Neuronal stem cell (in vitro differentiated cells): ENCODE results near the gene VCL.

ENCODE experiments used
- DNase-seq: peaks from one replicate; pipeline ENCODE4 v3.0.0-alpha.2; 2013; ENCODE audit warnings: low spot score
- H2AFZ ChIP-seq: one replicate; pipeline ENCODE4 v1.6.1; 2013; ENCODE audit warnings: mild to moderate bottlenecking, low read length, inconsistent platforms
- H2AK5ac ChIP-seq: 2 replicates; pipeline ENCODE4 v1.6.1; 2013; ENCODE audit warnings: low read depth, mild to moderate bottlenecking, inconsistent platforms, low read length, moderate library complexity, mixed read lengths
- H2BK120ac ChIP-seq: 2 replicates; pipeline ENCODE4 v1.6.1; 2013; ENCODE audit warnings: low read depth, mild to moderate bottlenecking, inconsistent platforms, low read length, moderate library complexity, mixed read lengths
- H2BK12ac ChIP-seq: one replicate; pipeline ENCODE4 v1.6.1; 2013; ENCODE audit warnings: low read length, inconsistent platforms
- H2BK15ac ChIP-seq: 2 replicates; pipeline ENCODE4 v1.6.1; 2013; ENCODE audit warnings: mild to moderate bottlenecking, low read length, inconsistent platforms, mixed read lengths
- H2BK5ac ChIP-seq: one replicate; pipeline ENCODE4 v1.6.1; 2013; ENCODE audit warnings: inconsistent platforms, mild to moderate bottlenecking, low read length, moderate library complexity
- H3K14ac ChIP-seq: one replicate; pipeline ENCODE4 v1.6.1; 2013; ENCODE audit warnings: low read length, inconsistent platforms
- H3K18ac ChIP-seq: 2 replicates; pipeline ENCODE4 v1.6.1; 2013; ENCODE audit warnings: low read length, inconsistent platforms
- H3K23ac ChIP-seq: 2 replicates; pipeline ENCODE4 v1.6.1; 2013; ENCODE audit warnings: low read depth, mild to moderate bottlenecking, mixed read lengths, low read length, inconsistent platforms; ENCODE audit not compliant: poor library complexity
- H3K27ac ChIP-seq: replicated peaks from 3 replicates; pipeline ENCODE4 v1.5.1; 2013; ENCODE audit warnings: low read length, inconsistent platforms
- H3K27me3 ChIP-seq, 3 experiments: 2 replicates each; pipeline ENCODE4 v1.6.1; 2013; ENCODE audit warnings: low read length in 3 of 3, mild to moderate bottlenecking in 2 of 3, inconsistent platforms in 1 of 3, low read depth in 1 of 3, mixed read lengths in 1 of 3, moderate library complexity in 1 of 3; ENCODE audit not compliant: control insufficient read depth in 3 of 3, insufficient read depth in 3 of 3
- H3K36me3 ChIP-seq, 2 donors: replicated peaks in 1 of 2; 2 replicates each; pipeline ENCODE4 v1.6.1; 2013; ENCODE audit warnings: low read length in 2 of 2; ENCODE audit not compliant: control insufficient read depth in 2 of 2, insufficient read depth in 2 of 2
- H3K4ac ChIP-seq: 2 replicates; pipeline ENCODE4 v1.6.1; 2013; ENCODE audit warnings: inconsistent platforms, mild to moderate bottlenecking, low read length, moderate library complexity
- H3K4me1 ChIP-seq, 2 donors: 1 replicate in 1 of 2; 2 replicates in 1 of 2; pipeline ENCODE4 v1.6.1; 2013; ENCODE audit warnings: low read length in 2 of 2, low read depth in 1 of 2; ENCODE audit not compliant: control insufficient read depth in 2 of 2, insufficient read depth in 1 of 2
- H3K4me2 ChIP-seq: one replicate; pipeline ENCODE4 v1.6.1; 2013; ENCODE audit warnings: mild to moderate bottlenecking, low read length, inconsistent platforms; ENCODE audit not compliant: insufficient read depth, poor library complexity, severe bottlenecking
- H3K4me3 ChIP-seq, 2 donors: 2 replicates each; pipeline ENCODE4 v1.5.1; 2013; ENCODE audit warnings: low read length in 2 of 2, mild to moderate bottlenecking in 2 of 2, inconsistent platforms in 1 of 2, moderate library complexity in 1 of 2
- H3K79me1 ChIP-seq: one replicate; pipeline ENCODE4 v1.6.1; 2013; ENCODE audit warnings: low read depth, mild to moderate bottlenecking, inconsistent platforms, low read length, moderate library complexity
- H3K9ac ChIP-seq: one replicate; pipeline ENCODE4 v1.6.1; 2013; ENCODE audit warnings: mild to moderate bottlenecking, low read depth, low read length, inconsistent platforms; ENCODE audit not compliant: poor library complexity
- H3K9me3 ChIP-seq, 2 donors: replicated peaks in 1 of 2; 2 replicates each; pipeline versions ENCODE3 to v1.6.1; 2013; ENCODE audit warnings: low read length in 2 of 2, mild to moderate bottlenecking in 2 of 2, inconsistent platforms in 1 of 2, low read depth in 1 of 2, mixed read lengths in 1 of 2, moderate library complexity in 1 of 2; ENCODE audit not compliant: control insufficient read depth in 2 of 2, insufficient read depth in 1 of 2
- H4K8ac ChIP-seq: one replicate; pipeline ENCODE4 v1.6.1; 2013; ENCODE audit warnings: low read depth, mild to moderate bottlenecking, inconsistent platforms, low read length, moderate library complexity
- H4K91ac ChIP-seq: one replicate; pipeline ENCODE4 v1.6.1; 2013; ENCODE audit warnings: low read length, low read depth, mild to moderate bottlenecking, inconsistent platforms; ENCODE audit not compliant: poor library complexity
- WGBS, 2 donors: extraction: QIAGEN DNeasy Blood & Tissue Kit; methylation state at CpG; one replicate each; pipeline ENCODE4 v1.1.7; 2013; ENCODE audit warnings: missing lambda C conversion rate in 2 of 2, mixed read lengths in 1 of 2; ENCODE audit not compliant: insufficient read length in 2 of 2, insufficient replicate concordance in 1 of 2; ENCODE audit errors: extremely low coverage in 2 of 2; 5-methylcytosine and 5-hydroxymethylcytosine counted together

VCL gene

DNA sequence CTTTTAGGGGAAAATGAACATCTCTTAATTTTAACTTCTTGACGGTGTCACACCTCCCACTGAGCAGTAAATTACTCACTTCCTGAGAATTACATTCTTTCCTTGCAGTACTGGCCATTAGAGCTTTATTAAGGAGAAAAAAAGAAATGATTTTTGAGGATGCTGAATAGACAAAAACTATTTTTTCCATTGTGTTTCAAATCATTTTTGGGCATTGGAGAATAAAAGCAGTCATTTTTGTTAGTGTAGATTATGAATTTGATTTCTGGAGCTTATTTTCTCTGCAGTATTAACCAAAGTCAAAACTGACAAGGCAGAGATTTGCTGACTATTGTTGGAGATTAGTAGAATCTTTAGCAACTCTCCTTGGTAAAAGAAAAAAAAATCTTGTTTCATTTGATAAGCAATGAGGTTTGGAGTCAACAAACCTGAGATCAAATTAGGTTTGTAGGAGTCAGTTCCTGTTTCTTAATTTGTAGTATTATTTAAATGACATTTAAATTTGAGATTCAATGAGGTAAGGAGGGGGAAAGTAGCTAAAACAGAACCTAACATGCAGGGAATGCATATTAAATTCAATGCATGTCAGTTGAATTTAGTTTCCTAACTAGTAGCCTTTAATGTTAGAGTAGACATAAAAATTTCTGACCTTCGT, 82.1 kb downstream of the VCL start:
- no peak overlapping the region for H4K91ac ChIP-seq
- no peaks in the 10 kb centered on the region for H3K79me1 ChIP-seq
- no peak overlapping the region for H3K23ac ChIP-seq
- no peak overlapping the region for H2BK12ac ChIP-seq
- H2BK5ac ChIP-seq = no peak overlapping the region
- no CpG with 5 or more reads among the region's 2 CpGs for WGBS, 2 donors
- peaks cover 0 to 6% of the 10 kb centered on the region in 2 donors for H3K4me1 ChIP-seq
- no peak overlapping the region for H3K4ac ChIP-seq
- no peak overlapping the region for H4K8ac ChIP-seq
- no peaks in the 10 kb centered on the region for H3K27me3 ChIP-seq
- no peaks in the 10 kb centered on the region for H3K9me3 ChIP-seq
- no peak overlapping the region for H2AFZ ChIP-seq
- H3K36me3 ChIP-seq = peaks cover 12 to 81% of the 10 kb centered on the region in 2 donors
- H3K14ac ChIP-seq = no peak overlapping the region
- no peak overlapping the region for H3K9ac ChIP-seq
- H3K4me3 ChIP-seq = no peak overlapping the region
- no peak overlapping the region for H2BK15ac ChIP-seq
- H2AK5ac ChIP-seq = no peak overlapping the region
- no peak overlapping the region for H3K18ac ChIP-seq
- no peak for DNase-seq
- no peak overlapping the region for H3K4me2 ChIP-seq
- H3K27ac ChIP-seq = no peak overlapping the region
- no peak overlapping the region for H2BK120ac ChIP-seq

DNA sequence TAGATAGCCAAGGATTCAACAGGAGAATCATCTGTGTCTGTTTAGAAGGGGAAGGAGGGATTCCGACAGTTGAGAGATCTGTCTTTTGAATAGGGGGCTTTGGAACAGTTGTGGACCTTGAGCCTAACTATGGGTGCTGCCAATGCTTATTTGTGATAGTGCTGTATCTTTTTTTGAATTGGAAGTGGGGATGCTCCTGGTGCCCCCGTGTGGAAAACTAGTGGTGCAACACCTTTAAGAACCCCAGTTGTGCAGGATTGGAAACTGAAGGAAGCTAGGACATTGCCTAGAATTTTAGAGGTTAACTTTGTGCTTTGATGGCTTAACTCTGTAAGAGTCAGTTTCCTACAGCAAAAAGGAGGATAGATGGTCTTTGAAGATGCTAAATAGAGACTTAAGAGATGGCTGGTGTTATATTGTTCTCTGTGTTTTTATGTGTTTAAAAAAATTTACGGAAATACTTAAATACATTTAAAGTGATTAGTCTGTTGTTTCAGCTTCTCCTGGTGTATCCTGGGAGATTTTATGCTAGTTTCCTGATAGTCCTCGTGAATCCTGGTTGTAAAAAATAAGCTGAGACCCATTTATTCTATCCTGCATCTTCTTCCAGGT, 83.4 kb downstream of the VCL start:
- peaks cover 0 to 6% of the 10 kb centered on the region in 2 donors for H3K4me1 ChIP-seq
- H3K4me2 ChIP-seq = no peak overlapping the region
- H2BK12ac ChIP-seq = no peak overlapping the region
- no peak overlapping the region for H4K91ac ChIP-seq
- no peak overlapping the region for H3K27ac ChIP-seq
- H2BK120ac ChIP-seq = no peak overlapping the region
- no peak overlapping the region for H2BK5ac ChIP-seq
- no CpG with 5 or more reads among the region's 4 CpGs for WGBS, 2 donors
- no peak overlapping the region for H3K14ac ChIP-seq
- H3K4me3 ChIP-seq = no peak overlapping the region
- H4K8ac ChIP-seq = no peak overlapping the region
- H2AK5ac ChIP-seq = no peak overlapping the region
- H3K9me3 ChIP-seq = no peaks in the 10 kb centered on the region
- no peak overlapping the region for H3K4ac ChIP-seq
- no peak overlapping the region for H2BK15ac ChIP-seq
- no peak overlapping the region for H3K9ac ChIP-seq
- no peak overlapping the region for H2AFZ ChIP-seq
- H3K79me1 ChIP-seq = no peaks in the 10 kb centered on the region
- H3K27me3 ChIP-seq = no peaks in the 10 kb centered on the region
- peaks cover 8 to 81% of the 10 kb centered on the region in 2 donors for H3K36me3 ChIP-seq
- H3K23ac ChIP-seq = no peak overlapping the region
- peak; percentile 36 for DNase-seq
- H3K18ac ChIP-seq = no peak overlapping the region

DNA sequence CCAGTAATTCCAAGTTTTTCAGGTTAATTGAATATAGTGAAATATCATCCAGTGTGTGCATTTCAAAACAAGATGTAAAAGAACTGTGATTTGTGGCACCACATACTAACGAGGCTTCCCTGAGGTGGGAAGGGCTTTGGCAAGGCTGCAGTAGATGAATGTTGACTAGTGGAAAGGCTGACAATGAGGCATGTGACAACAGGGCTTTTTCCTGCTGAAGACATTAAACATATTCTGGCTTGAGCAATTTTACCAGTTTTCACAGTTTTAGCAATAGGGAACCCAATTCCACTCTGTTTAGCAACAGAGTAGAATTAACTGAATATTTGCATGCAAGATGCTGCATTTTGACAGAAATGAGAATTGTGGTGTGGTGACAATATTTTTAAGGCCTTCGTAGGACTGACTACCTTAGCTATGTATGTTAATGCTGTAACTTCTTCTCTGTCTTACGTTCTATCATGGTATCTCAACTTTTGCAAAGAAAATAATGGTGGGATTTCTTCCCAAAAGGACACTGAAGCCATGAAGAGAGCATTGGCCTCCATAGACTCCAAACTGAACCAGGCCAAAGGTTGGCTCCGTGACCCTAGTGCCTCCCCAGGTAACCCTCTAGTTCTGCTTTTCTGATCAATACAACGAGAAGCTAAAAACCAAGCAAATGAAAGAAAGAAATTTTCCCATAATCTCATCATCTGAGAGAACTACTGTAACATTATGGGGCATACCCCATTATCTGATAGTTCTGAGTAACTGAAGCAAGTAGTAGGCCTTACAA, 84.2 kb downstream of the VCL start:
- Histone ChIP-seq H2BK12ac (no peak overlapping the region), H2AFZ (no peak overlapping the region), H3K23ac (no peak overlapping the region), H3K18ac (no peak overlapping the region), H2BK15ac (no peak overlapping the region), H2BK120ac (no peak overlapping the region), H2BK5ac (no peak overlapping the region), H3K9me3 (no peaks in the 10 kb centered on the region), H3K27me3 (no peaks in the 10 kb centered on the region), H3K4me1 (peaks cover 0 to 6% of the 10 kb centered on the region in 2 donors), H3K4me2 (no peak overlapping the region), H4K91ac (no peak overlapping the region), H4K8ac (no peak overlapping the region), H3K79me1 (no peaks in the 10 kb centered on the region), H3K36me3 (peaks cover 8 to 78% of the 10 kb centered on the region in 2 donors), H3K4ac (no peak overlapping the region), H2AK5ac (no peak overlapping the region), H3K27ac (no peak overlapping the region), H3K9ac (no peak overlapping the region), H3K14ac (no peak overlapping the region), H3K4me3 (no peak overlapping the region)
- DNase-seq = no peak
- no CpG with 5 or more reads among the region's 5 CpGs for WGBS, 2 donors

DNA sequence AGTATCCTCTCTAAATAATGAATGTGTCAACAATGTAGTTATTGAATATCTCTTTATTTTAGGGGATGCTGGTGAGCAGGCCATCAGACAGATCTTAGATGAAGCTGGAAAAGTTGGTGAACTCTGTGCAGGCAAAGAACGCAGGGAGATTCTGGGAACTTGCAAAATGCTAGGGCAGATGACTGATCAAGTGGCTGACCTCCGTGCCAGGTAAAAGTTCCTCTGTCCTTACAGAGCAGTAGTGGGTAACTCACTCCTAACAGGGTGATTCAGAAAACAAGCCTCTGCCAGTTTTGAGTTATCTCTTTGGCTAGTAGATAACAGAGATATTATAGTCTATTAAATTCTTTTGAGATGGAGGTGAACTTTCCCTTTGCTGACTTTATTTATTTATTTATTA, 85.4 kb downstream of the VCL start:
- Histone ChIP-seq H4K91ac (no peak overlapping the region), H3K9me3 (no peaks in the 10 kb centered on the region), H2BK15ac (no peak overlapping the region), H2BK5ac (no peak overlapping the region), H3K4ac (no peak overlapping the region), H3K4me3 (no peak overlapping the region), H3K4me2 (no peak overlapping the region), H3K9ac (no peak overlapping the region), H4K8ac (no peak overlapping the region), H3K14ac (no peak overlapping the region), H3K18ac (no peak overlapping the region), H2BK120ac (no peak overlapping the region), H3K27me3 (no peaks in the 10 kb centered on the region), H2AFZ (no peak overlapping the region), H2BK12ac (no peak overlapping the region), H3K4me1 (peaks cover 0 to 6% of the 10 kb centered on the region in 2 donors), H3K79me1 (no peaks in the 10 kb centered on the region), H3K27ac (no peak overlapping the region), H3K23ac (no peak overlapping the region), H2AK5ac (no peak overlapping the region), H3K36me3 (peaks cover 8 to 75% of the 10 kb centered on the region in 2 donors)
- WGBS, 2 donors = no CpG with 5 or more reads among the region's 2 CpGs
- DNase-seq = no peak
